Upper lobe of left lung (tissue), 4 donors: ENCODE results near the gene EFNA3.

Experiments
- CTCF ChIP-seq, 6 experiments: fragments of 450-650 bp in 4 of 6; fragments of 200-600 bp in 2 of 6; sonication (generic) in 2 of 6; IDR thresholded peaks; one replicate each; pipeline ENCODE4 v1.5.1; 2016 to 2019; ENCODE audit warnings: antibody characterized with exemption in 6 of 6
- POLR2A ChIP-seq, 4 donors: fragments of 450-650 bp; IDR thresholded peaks; one replicate each; pipeline ENCODE4 v1.5.1; 2016 to 2017; ENCODE audit warnings: antibody characterized with exemption in 4 of 4, mild to moderate bottlenecking in 2 of 4

- TF ChIP-seq CTCF (IDR thresholded peaks at IDR 0.05) (no peak), POLR2A (IDR thresholded peaks at IDR 0.05) (no peak)
These were observed 43.7 kb downstream of the EFNA3 start for GRCh38 chr1:155122308-155122707.
